ENCODE data around the gene FAM221A. TPM values are rescaled to one million over a fixed set of nuclear protein-coding genes. Genes with fewer than 3 reads are reported as not detected.
"Not testable (repeated sequence)": the region's sequence is repeated elsewhere in the genome, so short reads cannot be mapped to it uniquely, and the experiment has no call there.

The FAM221A gene
- total and polyA plus RNA-seq, 4 donors = 9.2 to 18.3 (median 11.1) TPM

DNA sequence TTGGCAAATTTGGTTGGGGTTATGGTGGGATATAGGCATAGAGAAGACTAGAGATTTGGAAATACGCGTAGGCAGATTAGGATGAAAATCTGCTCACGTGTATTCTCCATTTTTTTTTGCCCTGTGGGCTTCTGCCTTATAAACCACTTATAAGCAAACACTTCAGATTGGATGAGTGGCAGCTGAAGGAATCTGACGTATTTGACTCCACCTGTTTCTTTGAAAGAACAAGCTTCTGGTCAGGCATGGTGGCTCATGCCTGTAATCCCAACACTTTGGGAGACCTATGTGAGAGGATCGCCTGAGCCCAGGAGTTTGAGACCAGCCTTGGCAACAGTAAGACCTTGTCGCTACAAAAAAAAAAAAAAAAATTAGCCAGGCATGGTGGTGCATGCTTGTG, 35.1 kb downstream of the FAM221A start:
- Histone ChIP-seq H3K27me3 (ENCODE audit: control insufficient read depth in 3 of 3, insufficient read depth in 3 of 3, low read length in 2 of 3) (no peaks in the 10 kb centered on the region), H3K4me3 (no peak overlapping the region), H3K27ac (ENCODE audit: low read depth in 1 of 2, low read length in 1 of 2) (no peak overlapping the region), H3K9me3 (ENCODE audit: control insufficient read depth in 4 of 4, insufficient read depth in 3 of 4, low read length in 3 of 4) (no peaks in the 10 kb centered on the region), H3K9ac (ENCODE audit: insufficient read depth in 1 of 2, low read length in 2 of 2) (no peak overlapping the region), H3K4me1 (ENCODE audit: control insufficient read depth in 5 of 5, insufficient read depth in 5 of 5, low read length in 5 of 5) (peaks cover 0 to 2% (median 0%) of the 10 kb centered on the region in 5 donors), H3K36me3 (ENCODE audit: control insufficient read depth in 4 of 4, insufficient read depth in 4 of 4, low read length in 4 of 4) (no peaks in the 10 kb centered on the region)
- 48 to 85% methylated on average over 6 of the region's 6 CpGs for WGBS, 2 donors
- no peak for ATAC-seq (ENCODE audit: insufficient read depth, low FRiP score)
- peak in 1 of 3 donors; percentile 11 for DNase-seq
- TF ChIP-seq, protein P1, sequence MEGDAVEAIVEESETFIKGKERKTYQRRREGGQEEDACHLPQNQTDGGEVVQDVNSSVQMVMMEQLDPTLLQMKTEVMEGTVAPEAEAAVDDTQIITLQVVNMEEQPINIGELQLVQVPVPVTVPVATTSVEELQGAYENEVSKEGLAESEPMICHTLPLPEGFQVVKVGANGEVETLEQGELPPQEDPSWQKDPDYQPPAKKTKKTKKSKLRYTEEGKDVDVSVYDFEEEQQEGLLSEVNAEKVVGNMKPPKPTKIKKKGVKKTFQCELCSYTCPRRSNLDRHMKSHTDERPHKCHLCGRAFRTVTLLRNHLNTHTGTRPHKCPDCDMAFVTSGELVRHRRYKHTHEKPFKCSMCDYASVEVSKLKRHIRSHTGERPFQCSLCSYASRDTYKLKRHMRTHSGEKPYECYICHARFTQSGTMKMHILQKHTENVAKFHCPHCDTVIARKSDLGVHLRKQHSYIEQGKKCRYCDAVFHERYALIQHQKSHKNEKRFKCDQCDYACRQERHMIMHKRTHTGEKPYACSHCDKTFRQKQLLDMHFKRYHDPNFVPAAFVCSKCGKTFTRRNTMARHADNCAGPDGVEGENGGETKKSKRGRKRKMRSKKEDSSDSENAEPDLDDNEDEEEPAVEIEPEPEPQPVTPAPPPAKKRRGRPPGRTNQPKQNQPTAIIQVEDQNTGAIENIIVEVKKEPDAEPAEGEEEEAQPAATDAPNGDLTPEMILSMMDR (IDR thresholded peaks at IDR 0.05; ENCODE audit: control extremely low read depth, extremely low read depth) = no peak

DNA sequence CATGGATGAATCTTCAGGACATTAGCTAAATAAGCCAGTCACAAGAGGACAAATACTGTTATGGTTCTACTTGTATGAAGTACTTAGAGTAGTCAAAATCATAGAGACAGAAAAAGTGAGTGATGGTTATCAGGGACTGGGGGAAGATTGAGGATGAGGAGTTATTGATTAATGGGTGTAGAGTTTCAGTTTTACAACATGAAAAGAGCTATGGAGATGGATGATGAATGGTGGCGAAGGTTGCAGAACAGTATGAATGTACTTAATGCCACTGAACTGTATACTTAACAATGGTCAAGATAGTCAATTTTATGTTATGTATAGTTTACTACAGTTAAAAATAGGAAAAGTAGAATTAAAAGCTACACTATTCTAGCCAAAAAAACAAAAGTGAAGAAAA, 37.8 kb downstream of the FAM221A start:
- Histone ChIP-seq H3K27me3 (ENCODE audit: control insufficient read depth in 3 of 3, insufficient read depth in 3 of 3, low read length in 2 of 3) (no peaks in the 10 kb centered on the region), H3K4me1 (ENCODE audit: control insufficient read depth in 5 of 5, insufficient read depth in 5 of 5, low read length in 5 of 5) (peaks cover 0 to 7% (median 0%) of the 10 kb centered on the region in 5 donors), H3K9ac (ENCODE audit: insufficient read depth in 1 of 2, low read length in 2 of 2) (no peak overlapping the region), H3K9me3 (ENCODE audit: control insufficient read depth in 4 of 4, insufficient read depth in 3 of 4, low read length in 3 of 4) (no peaks in the 10 kb centered on the region), H3K36me3 (ENCODE audit: control insufficient read depth in 4 of 4, insufficient read depth in 4 of 4, low read length in 4 of 4) (no peaks in the 10 kb centered on the region), H3K4me3 (no peak overlapping the region), H3K27ac (ENCODE audit: low read depth in 1 of 2, low read length in 1 of 2) (no peak overlapping the region)
- DNase-seq (no peak), ATAC-seq (ENCODE audit: insufficient read depth, low FRiP score) (no peak)
- 96 to 98% methylated on average over 1 of the region's 1 CpG for WGBS, 2 donors
- TF ChIP-seq, protein P1 (IDR thresholded peaks at IDR 0.05; ENCODE audit: control extremely low read depth, extremely low read depth) = no peak

DNA sequence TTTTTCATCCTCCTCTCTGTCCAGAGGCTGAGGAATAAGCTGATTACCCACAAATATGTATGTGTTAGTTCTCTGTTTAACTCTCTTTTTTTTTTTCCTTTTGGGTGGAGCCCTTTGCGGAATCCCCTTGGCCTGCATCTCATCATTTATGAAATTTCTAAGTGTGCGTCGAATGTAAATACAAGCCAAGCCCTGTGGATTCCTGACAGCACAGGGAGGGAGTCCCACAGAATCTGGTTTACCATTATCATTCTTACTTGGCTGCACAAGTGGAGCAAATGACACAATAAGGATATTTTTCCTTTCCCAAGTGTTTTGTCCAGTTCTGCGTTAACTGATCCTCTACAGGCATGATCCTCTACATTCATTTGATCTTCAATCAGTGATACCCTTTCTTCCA, 41.5 kb downstream of the FAM221A start:
- Histone ChIP-seq H3K9ac (ENCODE audit: insufficient read depth in 1 of 2, low read length in 2 of 2) (no peak overlapping the region), H3K9me3 (ENCODE audit: control insufficient read depth in 4 of 4, insufficient read depth in 3 of 4, low read length in 3 of 4) (no peaks in the 10 kb centered on the region), H3K27me3 (ENCODE audit: control insufficient read depth in 3 of 3, insufficient read depth in 3 of 3, low read length in 2 of 3) (no peaks in the 10 kb centered on the region), H3K36me3 (ENCODE audit: control insufficient read depth in 4 of 4, insufficient read depth in 4 of 4, low read length in 4 of 4) (no peaks in the 10 kb centered on the region), H3K4me3 (no peak overlapping the region), H3K4me1 (ENCODE audit: control insufficient read depth in 5 of 5, insufficient read depth in 5 of 5, low read length in 5 of 5) (peaks cover 0 to 7% (median 0%) of the 10 kb centered on the region in 5 donors), H3K27ac (ENCODE audit: low read depth in 1 of 2, low read length in 1 of 2) (no peak overlapping the region)
- ATAC-seq (ENCODE audit: insufficient read depth, low FRiP score) (no peak), DNase-seq (no peak)
- 80 to 91% methylated on average over 4 of the region's 4 CpGs for WGBS, 2 donors
- TF ChIP-seq, protein P1 (IDR thresholded peaks at IDR 0.05; ENCODE audit: control extremely low read depth, extremely low read depth) = no peak

DNA sequence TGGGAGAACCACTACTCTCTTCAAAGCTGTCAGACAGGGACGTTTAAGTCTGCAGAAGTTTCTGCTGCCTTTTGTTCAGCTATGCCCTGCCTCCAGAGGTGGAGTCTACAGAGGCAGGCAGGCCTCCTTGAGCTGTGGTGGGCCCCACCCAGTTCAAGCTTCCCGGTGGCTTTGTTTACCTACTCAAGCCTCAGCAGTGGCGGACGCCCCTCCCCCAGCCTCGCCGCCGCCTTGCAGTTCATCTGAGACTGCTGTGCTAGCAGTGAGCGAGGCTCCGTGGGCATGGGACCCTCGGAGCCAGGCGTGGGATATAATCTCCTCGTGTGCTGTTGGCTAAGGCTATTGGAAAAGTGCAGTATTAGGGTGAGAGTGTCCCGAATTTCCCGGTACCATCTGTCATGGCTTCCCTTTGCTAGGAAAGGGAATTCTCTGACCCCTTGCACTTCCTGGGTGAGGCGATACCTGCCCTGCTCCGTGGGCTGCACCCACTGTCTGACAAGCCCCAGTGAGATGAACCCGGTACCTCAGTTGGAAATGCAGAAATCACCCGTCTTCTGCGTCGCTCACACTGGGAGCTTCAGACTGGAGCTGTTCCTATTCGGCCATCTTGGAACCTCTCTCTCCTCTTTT, 42.7 kb downstream of the FAM221A start:
- DNase-seq = peak in 1 of 3 donors; percentile 14
- not testable (repeated sequence) for H3K27ac ChIP-seq (ENCODE audit: low read depth in 1 of 2, low read length in 1 of 2); H3K4me1 ChIP-seq (ENCODE audit: control insufficient read depth in 5 of 5, insufficient read depth in 5 of 5, low read length in 5 of 5); H3K36me3 ChIP-seq (ENCODE audit: control insufficient read depth in 4 of 4, insufficient read depth in 4 of 4, low read length in 4 of 4); H3K9ac ChIP-seq (ENCODE audit: insufficient read depth in 1 of 2, low read length in 2 of 2); H3K9me3 ChIP-seq (ENCODE audit: control insufficient read depth in 4 of 4, insufficient read depth in 3 of 4, low read length in 3 of 4); ATAC-seq (ENCODE audit: insufficient read depth, low FRiP score); H3K4me3 ChIP-seq; H3K27me3 ChIP-seq (ENCODE audit: control insufficient read depth in 3 of 3, insufficient read depth in 3 of 3, low read length in 2 of 3)
- 80% methylated on average over 21 of the region's 21 CpGs for WGBS, 2 donors

DNA sequence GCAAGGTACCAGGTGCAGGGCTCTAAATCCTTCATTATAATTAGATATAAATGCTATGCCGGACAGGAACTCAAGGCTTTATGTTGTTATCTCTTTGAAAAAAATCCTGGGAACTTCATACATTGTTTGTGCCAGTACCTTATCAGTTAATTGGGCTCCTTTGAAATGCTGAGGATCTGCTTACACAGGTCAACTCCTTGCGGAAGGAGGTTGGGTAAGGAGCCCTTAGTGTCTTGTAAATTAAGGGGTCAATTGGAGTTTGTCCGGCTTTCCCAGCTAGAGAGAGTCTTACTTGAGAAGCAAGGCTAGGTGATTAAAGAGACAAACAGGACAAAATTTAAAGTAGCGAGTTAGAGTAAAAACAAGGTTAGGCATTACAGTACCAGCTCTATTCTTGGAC, 44.1 kb downstream of the FAM221A start:
- H3K27ac ChIP-seq (ENCODE audit: low read depth in 1 of 2, low read length in 1 of 2); H3K27me3 ChIP-seq (ENCODE audit: control insufficient read depth in 3 of 3, insufficient read depth in 3 of 3, low read length in 2 of 3); H3K4me1 ChIP-seq (ENCODE audit: control insufficient read depth in 5 of 5, insufficient read depth in 5 of 5, low read length in 5 of 5); DNase-seq; H3K9ac ChIP-seq (ENCODE audit: insufficient read depth in 1 of 2, low read length in 2 of 2); H3K4me3 ChIP-seq; H3K36me3 ChIP-seq (ENCODE audit: control insufficient read depth in 4 of 4, insufficient read depth in 4 of 4, low read length in 4 of 4); H3K9me3 ChIP-seq (ENCODE audit: control insufficient read depth in 4 of 4, insufficient read depth in 3 of 4, low read length in 3 of 4); ATAC-seq (ENCODE audit: insufficient read depth, low FRiP score): not testable (repeated sequence)
- 57 to 84% methylated on average over 4 of the region's 4 CpGs for WGBS, 2 donors

Measured in lung (tissue), 12 donors.